ENCODE results near the gene SOX6.

DNA sequence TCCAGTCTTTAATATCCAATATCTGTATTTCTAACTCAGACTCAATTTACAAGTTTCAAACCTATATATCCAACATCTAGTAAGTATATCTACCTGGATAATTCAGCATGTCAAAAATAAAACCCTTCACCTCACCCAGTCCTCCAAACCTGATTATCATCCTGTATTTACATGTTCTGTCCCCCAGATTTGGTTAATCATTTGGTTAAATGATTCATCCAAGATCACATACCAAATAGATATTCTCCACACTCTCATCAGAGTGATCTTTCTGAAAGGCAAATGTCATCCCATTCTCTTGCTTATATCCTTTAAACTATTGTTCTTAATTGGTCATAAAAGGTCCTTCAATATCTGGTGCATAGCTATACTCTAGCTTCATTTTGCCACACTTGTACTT lies 199.0 kb downstream of the SOX6 start:
- TF ChIP-seq MYC (IDR thresholded peaks at IDR 0.05; ENCODE audit: low read depth, low read length) (no peak), POLR2AphosphoS5 (IDR thresholded peaks at IDR 0.05; ENCODE audit: insufficient read depth, low read depth, low read length) (no peak), POLR2A (IDR thresholded peaks at IDR 0.05; ENCODE audit: low read depth, low read length) (no peak)
- TF ChIP-seq, protein P1, sequence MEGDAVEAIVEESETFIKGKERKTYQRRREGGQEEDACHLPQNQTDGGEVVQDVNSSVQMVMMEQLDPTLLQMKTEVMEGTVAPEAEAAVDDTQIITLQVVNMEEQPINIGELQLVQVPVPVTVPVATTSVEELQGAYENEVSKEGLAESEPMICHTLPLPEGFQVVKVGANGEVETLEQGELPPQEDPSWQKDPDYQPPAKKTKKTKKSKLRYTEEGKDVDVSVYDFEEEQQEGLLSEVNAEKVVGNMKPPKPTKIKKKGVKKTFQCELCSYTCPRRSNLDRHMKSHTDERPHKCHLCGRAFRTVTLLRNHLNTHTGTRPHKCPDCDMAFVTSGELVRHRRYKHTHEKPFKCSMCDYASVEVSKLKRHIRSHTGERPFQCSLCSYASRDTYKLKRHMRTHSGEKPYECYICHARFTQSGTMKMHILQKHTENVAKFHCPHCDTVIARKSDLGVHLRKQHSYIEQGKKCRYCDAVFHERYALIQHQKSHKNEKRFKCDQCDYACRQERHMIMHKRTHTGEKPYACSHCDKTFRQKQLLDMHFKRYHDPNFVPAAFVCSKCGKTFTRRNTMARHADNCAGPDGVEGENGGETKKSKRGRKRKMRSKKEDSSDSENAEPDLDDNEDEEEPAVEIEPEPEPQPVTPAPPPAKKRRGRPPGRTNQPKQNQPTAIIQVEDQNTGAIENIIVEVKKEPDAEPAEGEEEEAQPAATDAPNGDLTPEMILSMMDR (IDR thresholded peaks at IDR 0.05; ENCODE audit: extremely low read depth in 1 of 2, insufficient read depth in 1 of 2, low read depth in 1 of 2, low read length in 2 of 2) = no peak
